Epithelial cell of esophagus (primary cell): ENCODE data around the gene PLOD2.

Experiments
- DNase-seq: peaks from one replicate; pipeline ENCODE4 v3.0.0; 2010; ENCODE audit warnings: low read depth
- H3K4me3 ChIP-seq: 2 replicates; pipeline ENCODE4 v1.5.1; 2011; ENCODE audit warnings: mild to moderate bottlenecking, low read length, control low read depth
- CTCF ChIP-seq: IDR thresholded peaks from 2 replicates; pipeline ENCODE4 v1.5.1; 2011; ENCODE audit warnings: low read depth, mild to moderate bottlenecking, low read length, control low read depth, inconsistent platforms; ENCODE audit not compliant: insufficient read depth; ENCODE audit errors: missing control alignments

Gene PLOD2

DNA sequence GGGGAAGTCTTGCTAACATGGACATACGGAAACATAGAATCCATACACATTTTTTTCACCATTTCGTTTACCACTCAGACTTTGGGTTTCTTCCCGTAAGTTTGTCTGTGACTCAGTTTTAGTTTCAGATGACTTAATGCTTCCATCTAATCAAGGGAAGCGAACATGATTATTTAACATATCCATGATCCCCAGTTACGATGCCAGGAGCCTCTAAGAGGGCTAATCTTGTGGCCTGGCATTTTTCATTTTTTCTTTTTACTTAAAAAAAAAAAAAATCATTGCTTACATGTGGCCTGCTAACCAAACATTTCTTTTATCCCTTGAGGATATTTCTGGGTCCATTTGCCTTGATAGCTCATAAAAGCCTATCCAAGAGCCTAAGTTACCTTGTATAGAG is 20.2 kb upstream of the PLOD2 start:
- no peak overlapping the region for H3K4me3 ChIP-seq
- DNase-seq = no peak
- no peak for TF ChIP-seq CTCF

DNA sequence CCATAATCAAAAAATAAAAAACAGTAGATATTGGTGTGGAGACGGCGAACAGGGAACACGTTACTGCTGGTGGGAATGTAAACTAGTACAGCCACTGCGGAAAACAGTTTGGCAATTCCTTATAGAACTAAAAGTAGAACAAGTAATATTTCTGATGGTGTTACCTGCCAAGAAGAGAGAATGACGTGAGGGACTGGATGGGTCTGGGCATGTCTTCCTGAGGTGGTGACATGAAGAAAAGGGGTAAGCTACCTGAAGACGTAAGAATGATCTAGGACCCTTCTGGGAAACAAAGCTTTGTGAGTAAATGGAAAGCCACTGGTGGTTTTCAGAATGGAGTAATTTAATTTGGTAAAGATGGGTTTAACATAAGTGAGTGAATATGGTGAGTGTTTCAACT is 19.4 kb upstream of the PLOD2 start:
- TF ChIP-seq CTCF = no peak
- peak; percentile 72 for DNase-seq
- H3K4me3 ChIP-seq = no peak overlapping the region

GRCh38 chr3:146178006-146178689 is 17.2 kb upstream of the PLOD2 start:
- no peak for DNase-seq
- TF ChIP-seq CTCF = no peak

DNA sequence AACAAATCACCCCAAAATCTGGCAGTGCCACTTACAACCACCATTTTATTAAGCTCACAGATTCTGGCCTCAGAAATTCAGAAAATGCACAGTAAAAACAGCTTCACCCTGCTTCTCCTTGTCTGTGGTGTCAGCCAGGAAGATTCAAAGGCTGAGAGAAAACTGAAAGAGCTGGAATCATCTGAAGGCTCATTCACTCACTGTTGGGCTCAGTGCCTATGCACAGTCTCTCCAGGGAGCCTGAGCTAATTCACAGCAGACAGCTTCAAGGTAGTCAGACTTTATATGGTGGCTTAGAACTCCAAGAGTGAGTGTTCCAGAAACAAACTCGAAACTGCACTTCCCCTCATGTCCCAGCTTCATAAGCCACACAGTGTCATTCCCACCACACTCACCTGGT is 16.5 kb upstream of the PLOD2 start:
- H3K4me3 ChIP-seq = no peak overlapping the region
- DNase-seq = no peak
- no peak for TF ChIP-seq CTCF

More at GRCh38 chr3:146178006-146178689, 17.2 kb upstream of the PLOD2 start:
- H3K4me3 ChIP-seq = no peak overlapping the region

DNA sequence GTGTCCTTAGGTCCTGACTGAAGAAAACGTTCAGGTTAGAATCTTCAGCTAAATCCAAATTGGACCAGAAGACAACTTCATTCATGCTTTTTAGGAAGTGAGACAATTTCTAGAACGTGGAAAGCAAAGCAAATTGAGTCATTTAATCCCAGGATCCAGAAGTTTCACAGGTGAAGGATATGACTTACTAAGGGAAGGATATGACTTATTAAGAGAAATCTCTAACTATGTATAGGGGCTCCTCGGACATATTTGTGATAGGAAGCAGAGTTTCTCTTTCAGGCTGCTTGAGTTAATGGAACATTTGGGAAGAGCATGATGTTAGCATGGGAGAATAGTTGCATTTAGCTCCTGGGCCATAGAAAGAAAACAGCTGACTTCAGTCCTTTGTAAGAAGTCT is 16.1 kb upstream of the PLOD2 start:
- TF ChIP-seq CTCF = no peak
- peak; percentile 37 for DNase-seq
- no peak overlapping the region for H3K4me3 ChIP-seq

GRCh38 chr3:146172586-146172985 is 11.6 kb upstream of the PLOD2 start:
- TF ChIP-seq CTCF = no peak
- H3K4me3 ChIP-seq = no peak overlapping the region
- no peak for DNase-seq

GRCh38 chr3:146170591-146170990 is 9.6 kb upstream of the PLOD2 start:
- no peak for DNase-seq
- TF ChIP-seq CTCF = no peak
- H3K4me3 ChIP-seq = no peak overlapping the region
